HG02885 (cell line): ENCODE data around the gene RASSF9.

Experiments
- ATAC-seq: cut with Tn5 transposase; IDR thresholded peaks from one replicate; pipeline ENCODE4 v1.9.1; 2021; ENCODE audit warnings: mild to moderate bottlenecking; ENCODE audit not compliant: unreplicated experiment, poor library complexity

The RASSF9 gene

GRCh38 chr12:85836197-85837090 is at the start of gene RASSF9:
RASSF9 (minus strand) TSS chr12:85836409; CDS start chr12:85836201, 208 bp downstream.
- peak; percentile 65 for ATAC-seq

GRCh38 chr12:85883763-85884162 is 47.6 kb upstream of the RASSF9 start:
- ATAC-seq = no peak

GRCh38 chr12:85877459-85877858 is 41.2 kb upstream of the RASSF9 start:
- ATAC-seq = no peak

GRCh38 chr12:85874031-85874461 is 37.8 kb upstream of the RASSF9 start, which contains the start of gene NTS:
NTS (plus strand) TSS chr12:85874295; CDS start chr12:85874404, 109 bp downstream.
- peak; percentile 85 for ATAC-seq

GRCh38 chr12:85872497-85873091 is 36.4 kb upstream of the RASSF9 start:
- peak; percentile 82 for ATAC-seq

GRCh38 chr12:85866986-85867776 is 31.0 kb upstream of the RASSF9 start:
- peak; percentile 95 for ATAC-seq

GRCh38 chr12:85865890-85866289 is 29.7 kb upstream of the RASSF9 start:
- ATAC-seq = no peak

GRCh38 chr12:85856966-85857365 is 20.8 kb upstream of the RASSF9 start:
- ATAC-seq = no peak

- no peak for ATAC-seq
These were observed 19.1 kb upstream of the RASSF9 start for GRCh38 chr12:85855305-85855704.

GRCh38 chr12:85849344-85849743 is 13.1 kb upstream of the RASSF9 start:
- no peak for ATAC-seq

- peak; percentile 22 for ATAC-seq
These were observed 7.5 kb upstream of the RASSF9 start for GRCh38 chr12:85843606-85844310.

- ATAC-seq = no peak
These were observed 598 bp downstream of the RASSF9 start for GRCh38 chr12:85835426-85836196.

- ATAC-seq = no peak
These were observed 1.8 kb downstream of the RASSF9 start for GRCh38 chr12:85834378-85834777.

- ATAC-seq = no peak
These were observed 2.6 kb downstream of the RASSF9 start for GRCh38 chr12:85833579-85833978.

GRCh38 chr12:85831327-85831990 is 4.8 kb downstream of the RASSF9 start:
- no peak for ATAC-seq

GRCh38 chr12:85829391-85829790 is 6.8 kb downstream of the RASSF9 start:
- ATAC-seq = no peak

GRCh38 chr12:85828576-85828975 is 7.6 kb downstream of the RASSF9 start:
- no peak for ATAC-seq

- ATAC-seq = no peak
These were observed 10.5 kb downstream of the RASSF9 start for GRCh38 chr12:85825746-85826145.
